GM12878 (cell line): ENCODE data around the gene PALLD. TPM values are rescaled to one million over a fixed set of nuclear protein-coding genes. Genes with fewer than 3 reads are reported as not detected.

Source experiments
- ATAC-seq: fragments of 200-7000 bp; cut with Tn5 transposase; 3 replicates; pipeline ENCODE4 v1.9.1; 2020; ENCODE audit warnings: mild to moderate bottlenecking, moderate library complexity
- BruUV-seq: library from RNA; stranded (reverse); fragments of 400-500 nt; replicated peaks from 2 replicates; lab custom pipeline; 2021; lab: Mats Ljungman, UMichigan
- CTCF ChIA-PET: fragments of 300-600 bp; sonication (Branson Sonifier 250); formaldehyde crosslinking; extraction: SDS; loops from one replicate; lab custom pipeline; 2021; ENCODE audit warnings: inconsistent platforms; lab: Yijun Ruan, JAX
- POLR2A ChIA-PET: fragments of 350-600 bp; formaldehyde crosslinking; extraction: SDS; loops from one replicate; lab custom pipeline; 2021; ENCODE audit warnings: inconsistent platforms; lab: Charles Lee
- RAD21 ChIA-PET: fragments of 300-600 bp; sonication (Branson Sonifier 250); formaldehyde crosslinking; loops from one replicate; lab custom pipeline; 2023; ENCODE audit warnings: antibody characterized with exemption; ENCODE audit not compliant: unreplicated experiment; lab: Charles Lee
- SMC1A ChIA-PET: fragments of 300-600 bp; sonication (Branson Sonifier 250); formaldehyde crosslinking; loops from one replicate; lab custom pipeline; 2023; ENCODE audit not compliant: unreplicated experiment, uncharacterized antibody; lab: Charles Lee
- DNase-seq: peaks from one replicate; pipeline ENCODE4 v3.0.0-alpha.2; 2011; ENCODE audit warnings: low read depth, low spot score
- FAIRE-seq: peaks from 3 replicates; lab custom pipeline; 2011; peaks lifted over from hg19 to GRCh38; lab: Jason Lieb, UNC
- H2AFZ ChIP-seq: 2 replicates; pipeline ENCODE4 v1.6.0; 2011; ENCODE audit warnings: low read depth, low read length, control low read depth; ENCODE audit not compliant: control insufficient read depth
- H3K27ac ChIP-seq: 2 replicates; pipeline ENCODE4 v1.5.1; 2011; ENCODE audit warnings: control low read depth; ENCODE audit not compliant: control insufficient read depth, insufficient read depth
- H3K27me3 ChIP-seq, 2 experiments: replicated peaks in 1 of 2; 2 replicates each; pipeline versions ENCODE4 v1.6.0 to v1.6.1; 2011; ENCODE audit warnings: low read length in 1 of 2; ENCODE audit not compliant: control insufficient read depth in 2 of 2, insufficient read depth in 2 of 2
- H3K36me3 ChIP-seq, 2 experiments: 2 replicates each; pipeline ENCODE4 v1.5.1; 2011; ENCODE audit warnings: low read length in 1 of 2; ENCODE audit not compliant: control insufficient read depth in 2 of 2, insufficient read depth in 2 of 2
- H3K4me1 ChIP-seq: 2 replicates; pipeline ENCODE4 v1.6.1; 2011; ENCODE audit warnings: mild to moderate bottlenecking, low read length, moderate library complexity, mixed read lengths; ENCODE audit not compliant: control insufficient read depth, insufficient read depth
- H3K4me2 ChIP-seq: 2 replicates; pipeline ENCODE4 v1.6.0; 2011; ENCODE audit warnings: control low read depth; ENCODE audit not compliant: control insufficient read depth, insufficient read depth
- H3K4me3 ChIP-seq: fragments of 200-600 bp; sonication (generic); 2 replicates; pipeline ENCODE4 v1.5.1; 2016
- H3K79me2 ChIP-seq: 2 replicates; pipeline ENCODE4 v1.6.0; 2011; ENCODE audit warnings: low read length; ENCODE audit not compliant: control insufficient read depth, insufficient read depth
- H3K9ac ChIP-seq: 2 replicates; pipeline ENCODE4 v1.8.0; 2011; ENCODE audit warnings: low read length, control low read depth, mixed read lengths; ENCODE audit not compliant: control insufficient read depth, insufficient read depth
- H3K9me3 ChIP-seq: replicated peaks from 3 replicates; pipeline ENCODE4 v1.5.1; 2011; ENCODE audit warnings: mild to moderate bottlenecking, low read length; ENCODE audit not compliant: control insufficient read depth, insufficient read depth
- H4K20me1 ChIP-seq: 2 replicates; pipeline ENCODE4 v1.6.0; 2011; ENCODE audit not compliant: control insufficient read depth, insufficient read depth
- BCL11A ChIP-seq: IDR thresholded peaks from 2 replicates; pipeline ENCODE4 v1.6.1; 2011; ENCODE audit warnings: low read depth, low read length
- CREM ChIP-seq: IDR thresholded peaks from 2 replicates; pipeline ENCODE4 v1.6.1; 2014; ENCODE audit warnings: antibody characterized with exemption, low read depth
- DPF2 ChIP-seq: fragments of 450-650 bp; IDR thresholded peaks from 2 replicates; pipeline ENCODE4 v1.6.1; 2017; ENCODE audit warnings: mild to moderate bottlenecking
- IKZF1 ChIP-seq: fragments of 450-650 bp; conservative IDR thresholded peaks from 2 replicates; pipeline ENCODE4 v1.6.1; 2017; ENCODE audit warnings: antibody characterized with exemption, mild to moderate bottlenecking
- IKZF2 ChIP-seq, 2 experiments: fragments of 450-650 bp; IDR thresholded peaks; 2 replicates each; pipeline ENCODE4 v1.6.1; 2017; ENCODE audit warnings: mild to moderate bottlenecking in 2 of 2, moderate library complexity in 2 of 2
- JUNB ChIP-seq: IDR thresholded peaks from 2 replicates; pipeline ENCODE4 v1.6.1; 2016; ENCODE audit warnings: antibody characterized with exemption, mild to moderate bottlenecking
- KAT2A ChIP-seq: conservative IDR thresholded peaks from 2 replicates; pipeline ENCODE4 v1.6.1; 2011; ENCODE audit warnings: low read depth, low read length; ENCODE audit not compliant: control insufficient read depth
- MEF2A ChIP-seq: IDR thresholded peaks from 2 replicates; pipeline ENCODE4 v1.6.1; 2011; ENCODE audit warnings: low read depth, mild to moderate bottlenecking, low read length, moderate library complexity; ENCODE audit not compliant: insufficient read depth
- NFIC ChIP-seq: IDR thresholded peaks from 2 replicates; pipeline ENCODE4 v1.6.1; 2012; ENCODE audit warnings: low read depth, mild to moderate bottlenecking, inconsistent platforms, low read length, moderate library complexity
- RBBP5 ChIP-seq: fragments of 200-600 bp; sonication (generic); conservative IDR thresholded peaks from 2 replicates; pipeline ENCODE4 v1.6.1; 2016
- RELB ChIP-seq: fragments of 450-650 bp; IDR thresholded peaks from 2 replicates; pipeline ENCODE4 v1.6.1; 2017; ENCODE audit warnings: low read depth, mild to moderate bottlenecking, moderate library complexity
- ZBED1 ChIP-seq: IDR thresholded peaks from 2 replicates; pipeline ENCODE4 v1.6.1; 2016; ENCODE audit warnings: borderline replicate concordance
- WGBS: methylation state at CpG from one replicate; pipeline ENCODE4 v1.1.6; 2016; ENCODE audit warnings: low lambda C conversion rate; ENCODE audit not compliant: insufficient replicate concordance, insufficient coverage; ENCODE audit errors: missing lambda C conversion rate; 5-methylcytosine and 5-hydroxymethylcytosine counted together
- in situ Hi-C: fragments of 300-500 bp; cut with MboI; formaldehyde crosslinking; loops from 9 replicates; pipeline ENCODE4 v1.14.3; 2018; ENCODE audit warnings: mixed read lengths
- intact Hi-C: fragments of 100-400 bp; cut with micrococcal nuclease; formaldehyde crosslinking; loops from one replicate; pipeline ENCODE4 v1.14.2; 2022; ENCODE audit not compliant: unreplicated experiment
- polyA plus RNA-seq, 11 experiments: library from polyadenylated mRNA; depleted of rRNA in 4 of 11; unstranded in 6 of 11; stranded (reverse) in 5 of 11; fragments of >200 nt; fragmentation: Nextera tagmentation in 4 of 11; fragmentation: Illumina TruSeq in 1 of 11; extraction: Ambion mirVana in 4 of 11; extraction: Trizol in 1 of 11; gene quantifications; 1 replicate in 1 of 11; 2 replicates in 10 of 11; pipeline versions ENCODE4 v1.2.1 to v1.2.3, GENCODE V29; 2011 to 2016; ENCODE audit warnings: inconsistent platforms in 2 of 11, missing spikeins in 2 of 11, low read depth in 1 of 11
- total RNA-seq, 4 experiments: library from RNA; depleted of rRNA in 3 of 4; stranded (reverse); fragments of >200 nt in 3 of 4; fragmentation: Illumina TruSeq in 1 of 4; extraction: Trizol in 1 of 4; gene quantifications; 2 replicates each; pipeline versions ENCODE4 v1.2.1 to v1.2.3, GENCODE V29; 2013 to 2021
- TF ChIP-seq, protein P1 (sequence below): IDR thresholded peaks from 2 replicates; pipeline ENCODE4 v1.6.1; 2012; ENCODE audit warnings: low read length, inconsistent platforms
- TF ChIP-seq, protein P2 (sequence below): IDR thresholded peaks from 2 replicates; pipeline ENCODE4 v1.6.1; 2011; ENCODE audit warnings: low read depth, low read length, improper control_type of control experiment, borderline replicate concordance
- TF ChIP-seq, protein P3 (sequence below): fragments of 450-650 bp; IDR thresholded peaks from 2 replicates; pipeline ENCODE4 v1.6.1; 2018; ENCODE audit warnings: borderline replicate concordance, mild to moderate bottlenecking; ENCODE audit not compliant: partially characterized antibody
- TF ChIP-seq, protein P4 (sequence below): fragments of 150-350 bp; IDR thresholded peaks from 2 replicates; pipeline ENCODE4 v1.6.1; 2014; ENCODE audit warnings: mild to moderate bottlenecking, low read depth, low read length

The PALLD gene
- total and polyA plus RNA-seq, 10 of the 15 experiments (the other 5 are each of a cell fraction or from before 2014, with no cell fraction given) = 1.0 to 7.7 (median 1.7) TPM

- CTCF ChIA-PET = interaction anchor here (0.7 to 1.4 kb wide), 3 partner anchors 13 to 342 kb away, joined by 3 to 6 read pairs (median 5); no protein-coding TSS in a partner anchor
- no TSS peak for BruUV-seq
- TF ChIP-seq CREM (0 out of 2 replicates have a peak, but pooled peaks have one; percentile 11), BCL11A (0 out of 2 replicates have a peak, but pooled peaks have one; percentile 36), DPF2 (0 out of 2 replicates have a peak, but pooled peaks have one; percentile 26), RELB (peak; percentile 47), NFIC (no peak), IKZF1 (peak; percentile 45), IKZF2 (IDR thresholded peaks at IDR 0.05) (peak; percentile 70 to 73), KAT2A (no peak), ZBED1 (no peak), MEF2A (peak; percentile 38; the same call in 1 of the 2 replicates), RBBP5 (no peak), JUNB (peak; percentile 70)
- TF ChIP-seq, protein P1, sequence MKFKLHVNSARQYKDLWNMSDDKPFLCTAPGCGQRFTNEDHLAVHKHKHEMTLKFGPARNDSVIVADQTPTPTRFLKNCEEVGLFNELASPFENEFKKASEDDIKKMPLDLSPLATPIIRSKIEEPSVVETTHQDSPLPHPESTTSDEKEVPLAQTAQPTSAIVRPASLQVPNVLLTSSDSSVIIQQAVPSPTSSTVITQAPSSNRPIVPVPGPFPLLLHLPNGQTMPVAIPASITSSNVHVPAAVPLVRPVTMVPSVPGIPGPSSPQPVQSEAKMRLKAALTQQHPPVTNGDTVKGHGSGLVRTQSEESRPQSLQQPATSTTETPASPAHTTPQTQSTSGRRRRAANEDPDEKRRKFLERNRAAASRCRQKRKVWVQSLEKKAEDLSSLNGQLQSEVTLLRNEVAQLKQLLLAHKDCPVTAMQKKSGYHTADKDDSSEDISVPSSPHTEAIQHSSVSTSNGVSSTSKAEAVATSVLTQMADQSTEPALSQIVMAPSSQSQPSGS = 0 out of 2 replicates have a peak, but pooled peaks have one; percentile 42
- TF ChIP-seq, protein P2, sequence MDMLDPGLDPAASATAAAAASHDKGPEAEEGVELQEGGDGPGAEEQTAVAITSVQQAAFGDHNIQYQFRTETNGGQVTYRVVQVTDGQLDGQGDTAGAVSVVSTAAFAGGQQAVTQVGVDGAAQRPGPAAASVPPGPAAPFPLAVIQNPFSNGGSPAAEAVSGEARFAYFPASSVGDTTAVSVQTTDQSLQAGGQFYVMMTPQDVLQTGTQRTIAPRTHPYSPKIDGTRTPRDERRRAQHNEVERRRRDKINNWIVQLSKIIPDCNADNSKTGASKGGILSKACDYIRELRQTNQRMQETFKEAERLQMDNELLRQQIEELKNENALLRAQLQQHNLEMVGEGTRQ = no peak
- TF ChIP-seq, protein P3, sequence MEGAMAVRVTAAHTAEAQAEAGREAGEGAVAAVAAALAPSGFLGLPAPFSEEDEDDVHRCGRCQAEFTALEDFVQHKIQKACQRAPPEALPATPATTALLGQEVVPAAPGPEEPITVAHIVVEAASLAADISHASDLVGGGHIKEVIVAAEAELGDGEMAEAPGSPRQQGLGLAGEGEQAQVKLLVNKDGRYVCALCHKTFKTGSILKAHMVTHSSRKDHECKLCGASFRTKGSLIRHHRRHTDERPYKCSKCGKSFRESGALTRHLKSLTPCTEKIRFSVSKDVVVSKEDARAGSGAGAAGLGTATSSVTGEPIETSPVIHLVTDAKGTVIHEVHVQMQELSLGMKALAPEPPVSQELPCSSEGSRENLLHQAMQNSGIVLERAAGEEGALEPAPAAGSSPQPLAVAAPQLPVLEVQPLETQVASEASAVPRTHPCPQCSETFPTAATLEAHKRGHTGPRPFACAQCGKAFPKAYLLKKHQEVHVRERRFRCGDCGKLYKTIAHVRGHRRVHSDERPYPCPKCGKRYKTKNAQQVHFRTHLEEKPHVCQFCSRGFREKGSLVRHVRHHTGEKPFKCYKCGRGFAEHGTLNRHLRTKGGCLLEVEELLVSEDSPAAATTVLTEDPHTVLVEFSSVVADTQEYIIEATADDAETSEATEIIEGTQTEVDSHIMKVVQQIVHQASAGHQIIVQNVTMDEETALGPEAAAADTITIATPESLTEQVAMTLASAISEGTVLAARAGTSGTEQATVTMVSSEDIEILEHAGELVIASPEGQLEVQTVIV = no peak
- TF ChIP-seq, protein P4, sequence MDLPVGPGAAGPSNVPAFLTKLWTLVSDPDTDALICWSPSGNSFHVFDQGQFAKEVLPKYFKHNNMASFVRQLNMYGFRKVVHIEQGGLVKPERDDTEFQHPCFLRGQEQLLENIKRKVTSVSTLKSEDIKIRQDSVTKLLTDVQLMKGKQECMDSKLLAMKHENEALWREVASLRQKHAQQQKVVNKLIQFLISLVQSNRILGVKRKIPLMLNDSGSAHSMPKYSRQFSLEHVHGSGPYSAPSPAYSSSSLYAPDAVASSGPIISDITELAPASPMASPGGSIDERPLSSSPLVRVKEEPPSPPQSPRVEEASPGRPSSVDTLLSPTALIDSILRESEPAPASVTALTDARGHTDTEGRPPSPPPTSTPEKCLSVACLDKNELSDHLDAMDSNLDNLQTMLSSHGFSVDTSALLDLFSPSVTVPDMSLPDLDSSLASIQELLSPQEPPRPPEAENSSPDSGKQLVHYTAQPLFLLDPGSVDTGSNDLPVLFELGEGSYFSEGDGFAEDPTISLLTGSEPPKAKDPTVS = no peak
Measured at GRCh38 chr4:168584321-168584771, 87.5 kb downstream of the PALLD start.

More at GRCh38 chr4:168584321-168584771, 87.5 kb downstream of the PALLD start:
- no peaks in the 10 kb centered on the region for H3K4me1 ChIP-seq
- H3K36me3 ChIP-seq = no peaks in the 10 kb centered on the region
- FAIRE-seq (no peak), ATAC-seq (peak; percentile 73), DNase-seq (no peak)
- SMC1A ChIA-PET = interaction anchor here (0.6 kb wide), 1 partner anchor 299 kb away, joined by 3 read pairs; no protein-coding TSS in a partner anchor
- intact Hi-C loops = loop anchor here (2.0 to 10.0 kb wide), 3 partner anchors 338 to 420 kb away; no protein-coding TSS in a partner anchor
- 19% methylated on average over 2 of the region's 2 CpGs for WGBS
- no peaks in the 10 kb centered on the region for H3K9me3 ChIP-seq
- H4K20me1 ChIP-seq = no peaks in the 10 kb centered on the region
- H2AFZ ChIP-seq = no peak overlapping the region
- no peaks in the 10 kb centered on the region for H3K79me2 ChIP-seq
- no peak overlapping the region for H3K27ac ChIP-seq
- in situ Hi-C loops = no loop called here
- RAD21 ChIA-PET = interaction anchor here (0.7 kb wide), 1 partner anchor 8 kb away, joined by 3 read pairs; no protein-coding TSS in a partner anchor
- POLR2A ChIA-PET = no interaction called here
- H3K27me3 ChIP-seq = no peaks in the 10 kb centered on the region
- H3K4me3 ChIP-seq = no peak overlapping the region
- no peak overlapping the region for H3K4me2 ChIP-seq
- no peak overlapping the region for H3K9ac ChIP-seq
